Mesodermal cell (in vitro differentiated cells): ENCODE measurements around the gene AGT.
"Not testable (repeated sequence)": the region's sequence is repeated elsewhere in the genome, so short reads cannot be mapped to it uniquely, and the experiment has no call there.

Experiments
- H3K27ac ChIP-seq: 2 replicates; pipeline ENCODE4 v1.7.0; 2013; ENCODE audit warnings: mild to moderate bottlenecking, low read depth, low read length, moderate library complexity; ENCODE audit not compliant: severe bottlenecking
- H3K36me3 ChIP-seq: 2 replicates; pipeline ENCODE4 v1.7.1; 2013; ENCODE audit warnings: mild to moderate bottlenecking, low read length, moderate library complexity; ENCODE audit not compliant: control insufficient read depth, insufficient read depth
- H3K4me1 ChIP-seq: one replicate; pipeline ENCODE4 v1.7.1; 2013; ENCODE audit warnings: mild to moderate bottlenecking, low read length; ENCODE audit not compliant: insufficient read depth, control insufficient read depth, poor library complexity, severe bottlenecking
- H3K4me3 ChIP-seq: 2 replicates; pipeline ENCODE4 v1.7.0; 2013; ENCODE audit warnings: low read length, control low read depth, mild to moderate bottlenecking; ENCODE audit not compliant: insufficient read depth, poor library complexity, severe bottlenecking; ENCODE audit errors: extremely low read depth
- H3K9me3 ChIP-seq: 2 replicates; pipeline ENCODE4 v1.7.1; 2013; ENCODE audit warnings: mild to moderate bottlenecking, low read length, moderate library complexity; ENCODE audit not compliant: control insufficient read depth
- WGBS, 2 experiments: methylation state at CpG; one replicate each; pipeline ENCODE4 v1.1.5; 2013; ENCODE audit warnings: missing lambda C conversion rate in 2 of 2; ENCODE audit not compliant: insufficient coverage in 2 of 2; 5-methylcytosine and 5-hydroxymethylcytosine counted together

Gene AGT

GRCh38 chr1:230699716-230700115 lies 14.2 kb downstream of the AGT start:
- no peak overlapping the region for H3K4me3 ChIP-seq
- H3K4me1 ChIP-seq, result no peaks in the 10 kb centered on the region
- no peaks in the 10 kb centered on the region for H3K9me3 ChIP-seq
- no CpG with 5 or more reads among the region's 1 CpG for WGBS, 2 experiments
- H3K36me3 ChIP-seq, result no peaks in the 10 kb centered on the region
- H3K27ac ChIP-seq, result no peak overlapping the region

GRCh38 chr1:230698964-230699363 lies 15.0 kb downstream of the AGT start:
- H3K4me1 ChIP-seq, H3K9me3 ChIP-seq, H3K4me3 ChIP-seq, H3K36me3 ChIP-seq, H3K27ac ChIP-seq: not testable (repeated sequence)

- no peaks in the 10 kb centered on the region for H3K4me1 ChIP-seq
- H3K9me3 ChIP-seq, result no peaks in the 10 kb centered on the region
- 95 to 97% methylated on average over 14 of the region's 14 CpGs for WGBS, 2 experiments
Observed at GRCh38 chr1:230698130-230698529, 15.8 kb downstream of the AGT start.

GRCh38 chr1:230696722-230697437 lies 17.0 kb downstream of the AGT start:
- Histone ChIP-seq H3K9me3 (no peaks in the 10 kb centered on the region), H3K27ac (no peak overlapping the region), H3K4me1 (no peaks in the 10 kb centered on the region), H3K36me3 (peaks cover 16% of the 10 kb centered on the region), H3K4me3 (no peak overlapping the region)
- WGBS, 2 experiments, result 86 to 98% methylated on average over 4 of the region's 7 CpGs

More at GRCh38 chr1:230698130-230698529, 15.8 kb downstream of the AGT start:
- no peak overlapping the region for H3K4me3 ChIP-seq
- H3K27ac ChIP-seq, result no peak overlapping the region
- H3K36me3 ChIP-seq, result peaks cover 8% of the 10 kb centered on the region

- Histone ChIP-seq H3K4me3 (no peak overlapping the region), H3K9me3 (no peaks in the 10 kb centered on the region), H3K4me1 (no peaks in the 10 kb centered on the region), H3K27ac (no peak overlapping the region), H3K36me3 (peaks cover 23% of the 10 kb centered on the region)
- WGBS, 2 experiments, result 88 to 92% methylated on average over 7 to 8 of the region's 8 CpGs
Observed at GRCh38 chr1:230696218-230696617, 17.7 kb downstream of the AGT start.

GRCh38 chr1:230694991-230695390 lies 18.9 kb downstream of the AGT start:
- H3K9me3 ChIP-seq, result no peaks in the 10 kb centered on the region
- H3K4me1 ChIP-seq, result no peaks in the 10 kb centered on the region
- H3K4me3 ChIP-seq, result no peak overlapping the region
- 67 to 80% methylated on average over 1 to 4 of the region's 4 CpGs for WGBS, 2 experiments
- H3K27ac ChIP-seq, result no peak overlapping the region
- H3K36me3 ChIP-seq, result peaks cover 27% of the 10 kb centered on the region

- H3K36me3 ChIP-seq, result peaks cover 31% of the 10 kb centered on the region
Observed at GRCh38 chr1:230694464-230694863, 19.5 kb downstream of the AGT start.

GRCh38 chr1:230693777-230694176 lies 20.1 kb downstream of the AGT start:
- peaks cover 38% of the 10 kb centered on the region for H3K36me3 ChIP-seq
- no peaks in the 10 kb centered on the region for H3K4me1 ChIP-seq
- no peak overlapping the region for H3K4me3 ChIP-seq
- no peaks in the 10 kb centered on the region for H3K9me3 ChIP-seq
- 86 to 89% methylated on average over 4 to 7 of the region's 8 CpGs for WGBS, 2 experiments
- no peak overlapping the region for H3K27ac ChIP-seq

More at GRCh38 chr1:230694464-230694863, 19.5 kb downstream of the AGT start:
- H3K4me1 ChIP-seq, result no peaks in the 10 kb centered on the region
- WGBS, 2 experiments, result 92% methylated on average over 4 of the region's 4 CpGs
- H3K9me3 ChIP-seq, result no peaks in the 10 kb centered on the region
- H3K27ac ChIP-seq, result no peak overlapping the region
- no peak overlapping the region for H3K4me3 ChIP-seq

- Histone ChIP-seq H3K4me3 (no peak overlapping the region), H3K4me1 (no peaks in the 10 kb centered on the region), H3K36me3 (peaks cover 43% of the 10 kb centered on the region), H3K27ac (no peak overlapping the region), H3K9me3 (no peaks in the 10 kb centered on the region)
- WGBS, 2 experiments, result 87 to 92% methylated on average over 3 to 4 of the region's 6 CpGs
Observed at GRCh38 chr1:230693221-230693620, 20.7 kb downstream of the AGT start.

GRCh38 chr1:230691615-230692014 lies 22.3 kb downstream of the AGT start:
- Histone ChIP-seq H3K36me3 (peaks cover 55% of the 10 kb centered on the region), H3K27ac (no peak overlapping the region), H3K4me1 (no peaks in the 10 kb centered on the region), H3K4me3 (no peak overlapping the region), H3K9me3 (no peaks in the 10 kb centered on the region)
- 93 to 95% methylated on average over 10 of the region's 10 CpGs for WGBS, 2 experiments

- H3K36me3 ChIP-seq, result peaks cover 67% of the 10 kb centered on the region
- no peak overlapping the region for H3K27ac ChIP-seq
- no peaks in the 10 kb centered on the region for H3K4me1 ChIP-seq
- no peak overlapping the region for H3K4me3 ChIP-seq
- 90 to 92% methylated on average over 3 to 8 of the region's 9 CpGs for WGBS, 2 experiments
- no peaks in the 10 kb centered on the region for H3K9me3 ChIP-seq
Observed at GRCh38 chr1:230690101-230690500, 23.8 kb downstream of the AGT start.
